ENCODE results near the gene NFKBIA. TPM values are rescaled to one million over a fixed set of nuclear protein-coding genes. Genes with fewer than 3 reads are reported as not detected.

Gene NFKBIA
- total and polyA plus RNA-seq, 8 donors = 48.2 to 124 (median 63.8) TPM

- WGBS, 2 donors = 82 to 89% methylated on average over 6 of the region's 6 CpGs
- no peak for TF ChIP-seq CTCF (IDR thresholded peaks at IDR 0.05)
- no peak overlapping the region for H3K27ac ChIP-seq
- FAIRE-seq = no peak
- H3K27me3 ChIP-seq = no peaks in the 10 kb centered on the region
- DNase-seq = no peak
- intact Hi-C loops (cut with DNase I) = loop anchor here in 2 of 3 donors (5.0 to 10.0 kb wide), 2 partner anchors 176 to 274 kb away; no protein-coding TSS in a partner anchor
- H3K4me3 ChIP-seq = no peak overlapping the region
- no peaks in the 10 kb centered on the region for H3K9me3 ChIP-seq
- no peak for ATAC-seq
- H3K36me3 ChIP-seq = no peaks in the 10 kb centered on the region
- peaks cover under 1 to 3% (median 3%) of the 10 kb centered on the region in 3 donors for H3K4me1 ChIP-seq
Observed at GRCh38 chr14:35410858-35411257, 6.3 kb upstream of the NFKBIA start.

- intact Hi-C loops (cut with DNase I) = loop anchor here in 1 of 3 donors (10.0 kb wide), 1 partner anchor 65 kb away; no protein-coding TSS in a partner anchor
- 95 to 98% methylated on average over 1 of the region's 1 CpG for WGBS, 2 donors
- no peaks in the 10 kb centered on the region for H3K27me3 ChIP-seq
- no peaks in the 10 kb centered on the region for H3K36me3 ChIP-seq
- TF ChIP-seq CTCF (IDR thresholded peaks at IDR 0.05) = no peak
- H3K27ac ChIP-seq = no peak overlapping the region
- H3K9me3 ChIP-seq = no peaks in the 10 kb centered on the region
- ATAC-seq (no peak), FAIRE-seq (no peak), DNase-seq (no peak)
- H3K4me3 ChIP-seq = no peak overlapping the region
- H3K4me1 ChIP-seq = peaks cover 6 to 9% (median 8%) of the 10 kb centered on the region in 3 donors
Observed at GRCh38 chr14:35409595-35409994, 5.0 kb upstream of the NFKBIA start.

GRCh38 chr14:35408026-35408425, 3.5 kb upstream of the NFKBIA start:
- 88% methylated on average over 8 of the region's 8 CpGs for whole genome bisulfite sequencing, 2 donors
- H3K36me3 ChIP-seq = peaks cover 0 to 6% (median 2%) of the 10 kb centered on the region in 3 donors
- H3K4me3 ChIP-seq = no peak overlapping the region
- ATAC-seq (no peak), FAIRE-seq (no peak), DNase-seq (no peak)
- intact Hi-C loops (cut with DNase I) = loop anchor here in 1 of 3 donors (10.0 kb wide), 1 partner anchor 63 kb away; no protein-coding TSS in a partner anchor
- TF ChIP-seq CTCF (IDR thresholded peaks at IDR 0.05) = no peak
- H3K9me3 ChIP-seq = no peaks in the 10 kb centered on the region
- H3K4me1 ChIP-seq = peaks cover 6 to 9% (median 8%) of the 10 kb centered on the region in 3 donors
- H3K27me3 ChIP-seq = no peaks in the 10 kb centered on the region
- H3K27ac ChIP-seq = no peak overlapping the region

- H3K4me1 ChIP-seq = peaks cover 6 to 9% (median 8%) of the 10 kb centered on the region in 3 donors
- ATAC-seq = no peak
- FAIRE-seq = no peak
- no peaks in the 10 kb centered on the region for H3K9me3 ChIP-seq
- WGBS, 2 donors = 24 to 25% methylated on average over 1 of the region's 1 CpG
- no peak overlapping the region for H3K4me3 ChIP-seq
- H3K36me3 ChIP-seq = peaks cover 0 to 13% (median 9%) of the 10 kb centered on the region in 3 donors
- DNase-seq = no peak
- no peak overlapping the region for H3K27ac ChIP-seq
- H3K27me3 ChIP-seq = no peaks in the 10 kb centered on the region
- intact Hi-C loops (cut with DNase I) = loop anchor here in 1 of 3 donors (10.0 kb wide), 1 partner anchor 62 kb away; no protein-coding TSS in a partner anchor
- no peak for TF ChIP-seq CTCF (IDR thresholded peaks at IDR 0.05)
Observed at GRCh38 chr14:35407306-35407630, 2.7 kb upstream of the NFKBIA start.

GRCh38 chr14:35406506-35407305, 2.2 kb upstream of the NFKBIA start:
- H3K9me3 ChIP-seq = no peaks in the 10 kb centered on the region
- intact Hi-C loops (cut with DNase I) = loop anchor here in 1 of 3 donors (10.0 kb wide), 1 partner anchor 62 kb away; no protein-coding TSS in a partner anchor
- FAIRE-seq = peak; percentile 70
- peaks cover 0 to 19% (median 15%) of the 10 kb centered on the region in 3 donors for H3K36me3 ChIP-seq
- DNase-seq = peak in 1 of 6 donors; percentile 48
- no peak overlapping the region for H3K4me3 ChIP-seq
- no peak overlapping the region for H3K27ac ChIP-seq
- TF ChIP-seq CTCF (IDR thresholded peaks at IDR 0.05) = peak; percentile 56 to 77 (median 70)
- no peaks in the 10 kb centered on the region for H3K27me3 ChIP-seq
- 6 to 8% methylated on average over 5 of the region's 5 CpGs for WGBS, 2 donors
- H3K4me1 ChIP-seq = peaks cover 6 to 11% (median 8%) of the 10 kb centered on the region in 3 donors
- ATAC-seq = peak in 2 of 4 donors; percentile 11 to 12

Data from pancreas (tissue), 10 donors.